Stomach (tissue), 9 donors: Measurements from ENCODE around the gene ITPR2. TPM values are rescaled to one million over a fixed set of nuclear protein-coding genes. Genes with fewer than 3 reads are reported as not detected.
A peak's percentile ranks its signal among the peaks of the same experiment; 100 is the strongest.

Source experiments
- DNase-seq, 2 donors: peaks; one replicate each; pipeline versions ENCODE4 v3.0.0 to v3.0.0-alpha.2; 2013 to 2019
- H3K27ac ChIP-seq, 5 donors: fragments of 200-600 bp in 4 of 5; sonication (generic) in 4 of 5; one replicate each; pipeline ENCODE4 v1.5.1; 2013 to 2019; ENCODE audit warnings: mild to moderate bottlenecking in 1 of 5, moderate library complexity in 1 of 5
- H3K27me3 ChIP-seq, 3 donors: fragments of 200-600 bp; sonication (generic); one replicate each; pipeline ENCODE4 v1.5.1; 2017 to 2019; ENCODE audit warnings: mixed run types in 1 of 3
- H3K36me3 ChIP-seq, 4 donors: fragments of 200-600 bp; sonication (generic); 1 replicate in 3 of 4; 2 replicates in 1 of 4; pipeline ENCODE4 v1.5.1; 2016 to 2019
- H3K4me1 ChIP-seq, 4 donors: fragments of 200-600 bp; sonication (generic); one replicate each; pipeline ENCODE4 v1.5.1; 2016 to 2019
- H3K4me3 ChIP-seq, 4 donors: fragments of 200-600 bp; sonication (generic) in 3 of 4; one replicate each; pipeline ENCODE4 v1.5.1; 2016 to 2019; ENCODE audit warnings: mild to moderate bottlenecking in 1 of 4
- H3K9me3 ChIP-seq, 4 donors: fragments of 200-600 bp; sonication (generic); one replicate each; pipeline ENCODE4 v1.5.1; 2016 to 2019
- EP300 ChIP-seq: sonication (generic); formaldehyde crosslinking; IDR thresholded peaks from one replicate; pipeline ENCODE4 v1.6.1; 2017; ENCODE audit warnings: antibody characterized with exemption
- POLR2A ChIP-seq, 4 donors: fragments of 450-650 bp; IDR thresholded peaks; one replicate each; pipeline ENCODE4 v1.6.1; 2016; ENCODE audit warnings: antibody characterized with exemption in 4 of 4, control low read depth in 2 of 4, mild to moderate bottlenecking in 1 of 4, moderate library complexity in 1 of 4
- POLR2AphosphoS5 ChIP-seq, 3 donors: sonication (generic); formaldehyde crosslinking; IDR thresholded peaks; one replicate each; pipeline ENCODE4 v1.6.1; 2016; ENCODE audit warnings: antibody characterized with exemption in 3 of 3
- WGBS, 5 donors: extraction: QIAGEN DNeasy Blood & Tissue Kit in 3 of 5; methylation state at CpG; one replicate each; pipeline versions ENCODE4 v1.1.5 to v1.1.7; 2013 to 2018; 5-methylcytosine and 5-hydroxymethylcytosine counted together
- intact Hi-C: fragments of 100-400 bp; cut with DNase I; formaldehyde crosslinking; loops from one replicate; pipeline ENCODE4 v1.15.1; 2023; ENCODE audit warnings: low total_unique reads
- polyA plus RNA-seq, 3 donors: library from polyadenylated mRNA; stranded (reverse); fragments of 200-250 nt; gene quantifications; one replicate each; pipeline ENCODE4 v1.2.3, GENCODE V29; 2013
- total RNA-seq, 5 donors: library from RNA; depleted of rRNA; stranded (reverse); fragments of >200 nt; gene quantifications; one replicate each; pipeline versions ENCODE4 v1.1.0 to v1.2.3, GENCODE V29; 2014 to 2016
- TF ChIP-seq, protein P1 (sequence below), 7 experiments: fragments of 450-650 bp in 4 of 7; fragments of 200-600 bp in 3 of 7; sonication (generic) in 3 of 7; IDR thresholded peaks; one replicate each; pipeline ENCODE4 v1.5.1; 2016 to 2019; ENCODE audit warnings: antibody characterized with exemption in 7 of 7, control low read depth in 2 of 7, mild to moderate bottlenecking in 1 of 7
- donor health status: healthy with polysubstance abuse.
- donor health status: Bipolar disorder and iron deficiency.
- donor health status: healthy.

Gene ITPR2
- total and polyA plus RNA-seq, 8 donors: 1.4 to 172 (median 23.4) TPM

DNA sequence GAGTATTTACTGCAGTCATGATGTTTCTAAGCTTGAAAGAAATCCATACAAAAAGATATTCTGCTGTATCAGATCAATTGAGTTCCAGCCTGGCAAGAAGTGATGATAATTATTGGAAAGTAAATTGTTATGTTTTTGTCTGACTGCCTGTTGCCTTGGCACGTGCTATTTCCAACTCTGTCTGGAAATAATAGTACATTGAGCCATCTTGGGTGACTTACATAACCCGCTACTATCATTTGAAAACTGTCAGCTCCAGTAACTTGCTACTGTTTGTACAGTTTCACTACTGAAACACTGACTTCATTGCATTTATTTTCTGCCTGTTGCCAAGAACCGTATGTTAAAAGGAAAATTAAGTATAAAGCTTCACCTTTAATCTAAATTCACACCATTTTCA lies 318.6 kb downstream of the ITPR2 start:
- no peak overlapping the region for H3K27ac ChIP-seq
- no peaks in the 10 kb centered on the region for H3K27me3 ChIP-seq
- H3K4me1 ChIP-seq: peaks cover 0 to 10% (median 0%) of the 10 kb centered on the region in 4 donors
- 47 to 61% (median 58%) methylated on average over 3 of the region's 3 CpGs for WGBS, 5 donors
- no peaks in the 10 kb centered on the region for H3K36me3 ChIP-seq
- intact Hi-C loops: no loop called here
- peak in 1 of 2 donors; percentile 10 for DNase-seq
- TF ChIP-seq EP300 (no peak), POLR2A (IDR thresholded peaks at IDR 0.05) (no peak), POLR2AphosphoS5 (IDR thresholded peaks at IDR 0.05) (no peak)
- TF ChIP-seq, protein P1, sequence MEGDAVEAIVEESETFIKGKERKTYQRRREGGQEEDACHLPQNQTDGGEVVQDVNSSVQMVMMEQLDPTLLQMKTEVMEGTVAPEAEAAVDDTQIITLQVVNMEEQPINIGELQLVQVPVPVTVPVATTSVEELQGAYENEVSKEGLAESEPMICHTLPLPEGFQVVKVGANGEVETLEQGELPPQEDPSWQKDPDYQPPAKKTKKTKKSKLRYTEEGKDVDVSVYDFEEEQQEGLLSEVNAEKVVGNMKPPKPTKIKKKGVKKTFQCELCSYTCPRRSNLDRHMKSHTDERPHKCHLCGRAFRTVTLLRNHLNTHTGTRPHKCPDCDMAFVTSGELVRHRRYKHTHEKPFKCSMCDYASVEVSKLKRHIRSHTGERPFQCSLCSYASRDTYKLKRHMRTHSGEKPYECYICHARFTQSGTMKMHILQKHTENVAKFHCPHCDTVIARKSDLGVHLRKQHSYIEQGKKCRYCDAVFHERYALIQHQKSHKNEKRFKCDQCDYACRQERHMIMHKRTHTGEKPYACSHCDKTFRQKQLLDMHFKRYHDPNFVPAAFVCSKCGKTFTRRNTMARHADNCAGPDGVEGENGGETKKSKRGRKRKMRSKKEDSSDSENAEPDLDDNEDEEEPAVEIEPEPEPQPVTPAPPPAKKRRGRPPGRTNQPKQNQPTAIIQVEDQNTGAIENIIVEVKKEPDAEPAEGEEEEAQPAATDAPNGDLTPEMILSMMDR (IDR thresholded peaks at IDR 0.05): no peak
- no peak overlapping the region for H3K4me3 ChIP-seq
- H3K9me3 ChIP-seq: no peaks in the 10 kb centered on the region

DNA sequence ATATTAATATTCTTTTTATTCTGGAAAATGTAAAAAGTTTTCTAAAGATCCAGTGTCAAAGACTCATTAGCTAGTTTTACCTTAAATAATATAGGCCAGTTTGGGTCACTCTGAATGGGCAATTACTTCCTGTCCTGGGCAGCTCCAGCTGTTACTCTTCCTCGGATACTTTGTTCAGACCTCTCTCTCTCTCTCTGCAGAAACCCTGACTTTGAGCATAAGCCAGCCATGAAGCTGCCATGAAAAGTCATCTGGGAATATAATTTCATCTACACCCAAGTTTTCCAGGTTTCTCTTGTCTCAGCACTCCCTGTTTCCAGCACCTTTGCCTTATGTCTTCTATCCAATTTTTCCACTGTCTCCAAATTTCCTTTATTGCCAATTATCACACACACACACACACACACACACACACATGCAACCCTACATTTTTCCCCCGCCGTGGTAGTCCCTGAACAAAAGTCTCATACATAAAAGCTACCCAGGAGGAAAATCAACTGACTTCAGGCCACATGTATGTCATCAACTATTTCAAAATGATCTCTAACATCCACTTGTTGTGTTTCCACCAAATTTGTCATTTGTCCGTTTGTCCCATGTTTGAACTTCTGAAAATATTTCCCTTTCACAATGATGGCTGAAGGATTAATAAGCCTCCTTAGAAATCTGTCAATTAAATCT lies 319.5 kb downstream of the ITPR2 start:
- no peaks in the 10 kb centered on the region for H3K27me3 ChIP-seq
- DNase-seq: no peak
- WGBS, 5 donors: 89 to 94% (median 93%) methylated on average over 4 of the region's 4 CpGs
- no peak overlapping the region for H3K4me3 ChIP-seq
- no peaks in the 10 kb centered on the region for H3K36me3 ChIP-seq
- intact Hi-C loops: no loop called here
- no peaks in the 10 kb centered on the region for H3K9me3 ChIP-seq
- TF ChIP-seq, protein P1 (IDR thresholded peaks at IDR 0.05): no peak
- TF ChIP-seq POLR2AphosphoS5 (IDR thresholded peaks at IDR 0.05) (no peak), EP300 (no peak), POLR2A (IDR thresholded peaks at IDR 0.05) (no peak)
- H3K27ac ChIP-seq: no peak overlapping the region
- peaks cover 0 to 10% (median 0%) of the 10 kb centered on the region in 4 donors for H3K4me1 ChIP-seq

DNA sequence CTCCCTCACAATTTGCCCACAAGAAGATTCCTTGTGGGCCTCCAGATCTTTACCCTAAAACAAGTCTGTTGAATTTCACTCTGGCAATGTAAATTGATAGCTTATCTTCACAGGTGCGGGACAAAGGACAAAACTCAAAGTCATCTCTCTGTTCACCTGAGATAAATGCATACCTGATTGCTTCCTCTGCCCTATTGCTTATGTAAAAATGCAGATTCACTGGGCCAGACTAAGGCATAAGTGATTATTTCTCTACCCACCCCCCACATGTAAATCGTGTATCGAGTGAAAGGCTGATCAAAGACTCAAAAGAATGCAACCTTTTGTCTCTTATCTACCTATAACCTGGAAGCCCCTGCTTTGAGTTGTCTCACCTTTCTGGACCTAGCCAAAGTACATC lies 320.8 kb downstream of the ITPR2 start:
- 34 to 71% (median 57%) methylated on average over 3 of the region's 3 CpGs for WGBS, 5 donors
- Histone ChIP-seq H3K36me3 (no peaks in the 10 kb centered on the region), H3K27ac (no peak overlapping the region), H3K4me1 (peaks cover 0 to 10% (median 0%) of the 10 kb centered on the region in 4 donors), H3K4me3 (no peak overlapping the region), H3K9me3 (no peaks in the 10 kb centered on the region), H3K27me3 (no peaks in the 10 kb centered on the region)
- TF ChIP-seq POLR2AphosphoS5 (IDR thresholded peaks at IDR 0.05) (no peak), EP300 (no peak), POLR2A (IDR thresholded peaks at IDR 0.05) (no peak)
- TF ChIP-seq, protein P1 (IDR thresholded peaks at IDR 0.05): no peak
- intact Hi-C loops: no loop called here
- no peak for DNase-seq

DNA sequence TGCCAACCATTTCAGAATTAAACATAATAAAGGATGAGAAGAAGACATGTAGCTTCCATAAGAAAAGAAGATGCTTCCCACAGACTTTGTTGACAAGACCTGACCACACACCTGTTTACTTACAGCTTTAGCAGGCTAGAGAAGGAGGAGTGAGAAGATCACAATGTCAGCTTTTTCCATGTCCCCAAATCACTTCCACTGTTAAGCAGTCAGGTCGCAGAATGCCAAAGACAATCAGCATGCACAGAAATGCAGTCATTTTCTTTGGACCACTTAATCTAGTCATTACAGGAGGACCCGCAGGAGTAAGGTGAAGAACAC lies 322.7 kb downstream of the ITPR2 start:
- peaks cover 0 to 7% (median 0%) of the 10 kb centered on the region in 4 donors for H3K4me1 ChIP-seq
- DNase-seq: no peak
- no peaks in the 10 kb centered on the region for H3K27me3 ChIP-seq
- H3K9me3 ChIP-seq: no peaks in the 10 kb centered on the region
- no peaks in the 10 kb centered on the region for H3K36me3 ChIP-seq
- H3K27ac ChIP-seq: no peak overlapping the region
- TF ChIP-seq EP300: no peak
- intact Hi-C loops: no loop called here
- 80 to 90% (median 86%) methylated on average over 2 of the region's 2 CpGs for WGBS, 5 donors
- H3K4me3 ChIP-seq: no peak overlapping the region

DNA sequence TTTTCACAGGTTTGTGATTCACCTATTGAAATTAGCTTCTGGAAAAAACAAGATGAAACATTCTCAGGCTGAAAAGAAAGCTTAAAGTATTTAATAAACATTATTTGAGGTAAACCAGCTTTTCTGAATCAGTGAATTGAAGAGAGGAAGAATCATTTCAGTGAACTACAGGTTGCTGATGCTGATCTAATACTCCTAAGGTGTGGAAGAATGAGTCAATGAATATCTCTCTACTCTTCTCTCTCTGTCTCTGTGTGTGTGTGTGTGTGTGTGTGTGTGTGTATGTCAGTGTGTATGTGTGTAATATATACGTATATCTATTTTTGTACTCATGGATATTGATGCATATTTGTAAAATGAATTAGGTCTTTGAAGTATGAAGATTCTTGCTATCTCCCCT lies 325.4 kb downstream of the ITPR2 start:
- Histone ChIP-seq H3K4me3 (no peak overlapping the region), H3K9me3 (no peaks in the 10 kb centered on the region), H3K36me3 (no peaks in the 10 kb centered on the region), H3K4me1 (no peaks in the 10 kb centered on the region), H3K27ac (no peak overlapping the region), H3K27me3 (no peaks in the 10 kb centered on the region)
- intact Hi-C loops: no loop called here
- DNase-seq: no peak
- TF ChIP-seq, protein P1 (IDR thresholded peaks at IDR 0.05): no peak
- TF ChIP-seq EP300: no peak
- TF ChIP-seq POLR2A (IDR thresholded peaks at IDR 0.05): no peak
- TF ChIP-seq POLR2AphosphoS5 (IDR thresholded peaks at IDR 0.05): no peak
- 78 to 96% (median 90%) methylated on average over 1 of the region's 1 CpG for WGBS, 5 donors
